Activated CD8-positive, alpha-beta memory T cell treated with anti-CD3 and anti-CD28 coated beads for 1 hour (primary cell): ENCODE results near the gene GRIPAP1.
"Not testable (repeated sequence)": the region's sequence is repeated elsewhere in the genome, so short reads cannot be mapped to it uniquely, and the experiment has no call there.

Experiments used
- DNase-seq, 2 donors: peaks; one replicate each; pipeline ENCODE4 v3.0.0-alpha.2; 2020; ENCODE audit warnings: low read depth in 1 of 2; ENCODE audit errors: extremely low read depth in 1 of 2

GRIPAP1 gene

DNA sequence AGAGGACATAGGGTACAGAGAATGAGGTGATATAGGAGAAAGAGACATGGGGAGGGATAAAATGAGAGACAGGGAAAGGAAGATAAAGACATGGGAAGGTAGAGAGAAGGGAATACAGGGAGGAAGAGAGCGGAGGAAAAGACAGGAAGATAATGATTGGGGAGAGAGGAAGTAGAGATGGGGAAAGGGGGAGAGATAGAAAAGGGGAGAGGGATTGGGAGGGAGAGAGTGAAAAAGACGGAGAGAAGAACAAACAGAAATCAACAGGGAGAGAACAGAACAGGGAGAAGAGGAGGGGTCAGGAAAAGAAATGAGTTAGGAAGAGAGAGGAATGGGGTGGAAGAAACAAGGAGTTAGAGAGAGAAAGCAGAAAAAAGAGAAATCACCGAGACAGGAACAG lies 4.6 kb downstream of the GRIPAP1 start:
- no peak for DNase-seq

DNA sequence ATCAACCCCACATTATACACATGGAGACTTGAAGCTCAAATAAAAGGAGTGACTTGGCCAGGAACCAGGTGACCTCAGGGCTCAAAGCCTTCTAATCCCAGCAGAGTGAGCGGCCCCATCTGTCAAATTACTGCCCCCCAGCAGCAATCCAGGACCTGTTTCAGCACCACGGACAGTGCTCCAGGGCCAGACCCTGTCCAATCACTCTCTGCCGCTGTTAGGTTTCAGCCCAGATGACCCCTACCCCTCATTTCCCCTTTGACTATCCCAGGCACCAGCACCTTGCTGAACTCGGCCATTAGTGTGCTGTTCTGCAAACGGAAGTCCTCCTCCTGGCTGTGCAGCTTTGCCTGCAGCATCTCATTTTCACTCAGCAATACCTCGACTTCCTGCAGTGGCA lies 5.1 kb downstream of the GRIPAP1 start:
- DNase-seq: no peak

DNA sequence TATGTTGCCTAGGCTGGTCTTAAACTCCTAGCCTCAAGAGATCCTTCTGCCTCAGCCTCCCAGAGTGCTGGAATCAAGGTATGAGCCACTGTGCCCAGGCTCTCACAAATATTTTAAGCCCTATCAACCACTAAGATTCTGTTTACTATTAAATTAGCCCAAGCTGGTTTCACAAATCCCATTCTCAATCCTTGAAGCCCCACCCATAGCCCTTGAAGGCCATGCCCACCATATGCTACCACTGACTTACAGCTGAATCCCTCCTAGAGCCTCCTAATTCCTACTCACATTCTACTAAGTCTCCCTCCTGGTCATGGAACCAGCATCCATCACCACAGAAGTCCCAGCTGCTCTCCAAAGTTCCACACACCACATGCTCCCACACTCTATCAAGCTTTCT lies 9.7 kb downstream of the GRIPAP1 start:
- no peak for DNase-seq

DNA sequence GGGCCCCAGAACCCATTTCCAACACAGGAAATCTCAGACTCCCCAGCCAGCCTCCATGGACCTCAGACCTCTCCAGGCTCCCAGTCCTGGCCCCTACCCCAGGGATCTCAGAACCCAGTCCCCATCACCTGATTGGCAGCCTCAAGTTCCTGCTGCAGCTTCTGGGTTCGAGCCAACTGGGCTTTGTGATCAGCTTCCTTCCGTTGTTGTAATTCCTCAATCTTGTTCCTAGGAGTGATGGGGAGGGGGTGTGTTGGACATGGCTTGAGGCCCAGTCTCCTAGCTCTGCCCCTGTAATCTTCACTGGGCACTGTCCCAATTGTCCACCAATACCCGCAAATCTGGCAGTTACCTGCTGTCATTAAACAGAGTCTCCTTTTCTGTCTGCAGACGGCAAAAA lies 12.6 kb downstream of the GRIPAP1 start:
- no peak for DNase-seq

DNA sequence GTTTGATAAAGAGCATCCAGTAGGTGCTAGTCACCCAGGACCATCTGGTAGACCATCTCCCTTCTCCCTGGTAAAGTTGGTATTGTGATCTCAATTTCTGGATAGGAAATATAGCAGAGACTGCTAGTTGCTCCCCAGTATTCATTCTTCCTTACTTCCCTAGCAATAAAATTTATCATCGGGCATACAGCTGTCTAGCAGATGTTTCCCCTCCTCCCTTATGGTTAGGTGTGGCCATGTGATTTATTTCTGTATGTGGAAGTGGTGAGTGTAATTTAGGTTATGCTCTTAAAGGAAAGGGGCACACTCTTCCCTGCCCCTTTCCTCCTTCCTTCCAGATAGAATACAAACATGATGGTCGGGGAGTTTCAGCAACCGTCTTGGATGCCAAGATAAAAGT lies 18.2 kb downstream of the GRIPAP1 start:
- DNase-seq: no peak

DNA sequence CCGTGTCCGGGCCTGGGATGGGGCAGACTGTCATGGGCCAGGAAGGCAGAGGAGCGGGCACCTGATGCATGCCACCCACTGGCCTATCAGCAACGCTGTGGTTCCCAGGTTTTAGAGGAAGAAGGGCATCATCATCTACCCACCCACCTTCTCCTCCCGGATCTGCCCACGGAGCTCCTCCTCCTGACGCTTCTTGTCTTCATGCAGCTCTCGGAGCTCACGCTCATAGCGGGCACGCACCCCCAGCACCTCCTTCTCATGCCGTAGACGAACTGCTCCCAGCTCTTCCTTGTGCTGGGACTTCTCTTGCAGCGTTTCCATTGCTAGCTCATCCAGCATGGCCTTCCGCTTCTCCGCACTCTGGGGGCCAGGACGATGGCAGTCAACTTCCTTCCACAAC lies 19.0 kb downstream of the GRIPAP1 start:
- no peak for DNase-seq

DNA sequence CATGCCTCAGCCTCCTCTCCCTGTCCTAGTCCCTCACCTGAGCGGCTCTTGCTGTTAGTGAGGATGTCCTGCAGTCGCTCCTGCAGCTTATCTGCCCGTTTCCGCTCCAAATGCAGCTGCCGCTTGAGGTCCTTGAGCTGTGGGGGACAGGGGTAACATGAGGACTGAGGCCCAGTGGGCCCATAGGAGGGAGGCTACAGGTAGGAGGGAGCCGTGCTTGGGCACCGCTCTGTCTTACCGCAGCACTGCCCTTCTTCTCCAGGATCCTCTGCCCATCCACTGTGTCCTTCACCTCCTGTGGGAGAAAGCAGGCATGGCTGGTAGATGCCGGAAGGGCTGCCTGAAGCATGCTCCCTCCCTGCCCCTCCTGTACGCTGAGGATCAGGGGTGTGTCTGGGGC lies 20.9 kb downstream of the GRIPAP1 start:
- DNase-seq: no peak

DNA sequence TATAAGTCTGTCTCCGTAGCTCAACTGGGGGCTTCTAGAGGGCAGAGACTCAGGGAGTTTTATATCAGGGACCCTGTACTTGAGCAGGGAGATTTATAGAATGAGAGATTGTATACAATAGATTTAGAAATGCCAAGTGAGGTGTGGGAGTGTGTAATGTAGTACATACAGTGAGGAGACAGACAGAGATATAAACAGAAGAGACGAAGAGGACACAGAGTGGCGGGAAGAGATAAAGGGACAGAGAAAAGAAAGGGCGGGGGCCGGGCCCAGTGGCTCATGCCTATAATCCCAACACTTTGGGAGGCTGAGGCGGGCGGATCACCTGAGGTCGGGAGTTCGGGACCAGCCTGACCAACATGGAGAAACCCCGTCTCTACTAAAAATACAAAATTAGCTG lies 21.7 kb downstream of the GRIPAP1 start:
- not testable (repeated sequence) for DNase-seq

DNA sequence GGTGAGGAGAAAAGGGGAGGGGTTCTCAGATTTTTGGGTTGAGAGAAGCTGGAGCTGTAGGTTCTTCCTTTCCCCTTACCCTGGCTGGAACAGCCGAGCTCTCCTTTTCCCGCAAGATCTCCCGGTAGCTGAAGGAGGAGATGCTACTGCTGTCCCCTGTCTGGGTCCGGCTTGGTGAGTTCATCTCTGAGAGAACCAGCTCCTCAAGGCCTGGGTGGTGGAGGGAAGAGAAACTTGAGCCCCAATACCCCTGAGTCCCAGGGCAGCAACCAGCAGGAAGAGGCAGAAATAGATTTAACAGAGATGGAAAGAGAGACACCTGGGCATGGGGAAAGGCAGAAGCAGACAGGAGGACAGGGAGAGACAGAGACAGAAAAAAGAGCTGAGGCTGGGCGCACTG lies 23.8 kb downstream of the GRIPAP1 start:
- no peak for DNase-seq

DNA sequence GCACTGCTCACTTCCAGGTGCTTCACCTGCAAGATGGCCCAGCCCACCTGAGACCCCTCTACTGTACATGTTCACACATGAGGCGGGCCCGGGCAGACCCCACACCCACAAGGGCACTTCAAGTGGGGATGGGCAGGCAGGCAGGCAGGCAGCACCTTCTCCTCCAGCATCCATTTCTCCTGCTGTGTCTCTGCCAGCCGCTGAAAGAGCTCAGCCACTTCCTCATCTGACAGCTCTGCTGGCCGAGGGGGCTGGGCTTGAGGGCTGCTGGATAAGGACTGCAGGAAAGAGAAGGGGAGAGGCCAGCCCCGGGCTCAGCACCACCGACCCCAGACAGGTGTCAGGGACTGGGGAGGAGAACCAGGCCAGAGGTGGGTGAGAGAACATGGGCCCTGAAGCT lies 26.0 kb downstream of the GRIPAP1 start:
- DNase-seq: no peak

DNA sequence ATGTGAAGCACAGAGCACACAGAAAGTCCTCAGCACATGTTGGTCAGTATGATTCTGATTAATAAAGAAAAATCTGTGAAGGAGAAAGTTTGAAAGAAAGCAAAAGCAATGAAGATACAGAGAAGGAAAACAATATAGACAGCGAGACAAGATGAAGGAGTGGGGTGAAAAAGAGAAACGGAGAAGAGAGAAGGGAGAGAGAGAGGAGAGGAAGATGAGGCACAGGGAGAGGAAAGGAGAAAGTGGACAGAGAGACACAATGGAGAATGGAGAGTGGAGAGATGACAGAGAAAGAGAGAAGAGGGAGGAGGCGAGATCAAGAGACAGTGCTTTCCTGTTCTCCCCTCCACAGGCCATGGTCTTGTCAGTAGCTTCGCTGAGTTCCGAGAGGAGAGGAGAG lies 26.5 kb downstream of the GRIPAP1 start:
- DNase-seq: no peak

DNA sequence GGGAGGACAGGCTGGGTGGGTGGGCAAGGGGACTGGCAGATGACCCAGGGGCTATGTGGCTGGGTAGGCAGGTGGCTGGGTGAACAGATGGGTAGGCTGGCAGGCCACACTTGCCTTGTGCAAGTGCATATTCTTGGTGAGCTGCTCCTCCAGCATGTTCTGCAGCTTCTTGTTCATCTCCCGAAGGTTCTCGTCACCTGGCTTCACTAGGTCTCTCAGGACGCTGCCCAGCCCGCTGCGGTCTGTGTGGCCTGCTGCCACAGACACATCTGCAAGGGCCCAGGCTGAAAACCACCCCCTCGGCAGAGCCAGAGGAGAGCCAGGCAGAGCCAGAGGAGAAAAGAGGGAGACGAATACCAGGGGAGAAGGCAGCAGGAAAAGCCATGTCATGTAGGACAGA lies 27.0 kb downstream of the GRIPAP1 start:
- DNase-seq: no peak

DNA sequence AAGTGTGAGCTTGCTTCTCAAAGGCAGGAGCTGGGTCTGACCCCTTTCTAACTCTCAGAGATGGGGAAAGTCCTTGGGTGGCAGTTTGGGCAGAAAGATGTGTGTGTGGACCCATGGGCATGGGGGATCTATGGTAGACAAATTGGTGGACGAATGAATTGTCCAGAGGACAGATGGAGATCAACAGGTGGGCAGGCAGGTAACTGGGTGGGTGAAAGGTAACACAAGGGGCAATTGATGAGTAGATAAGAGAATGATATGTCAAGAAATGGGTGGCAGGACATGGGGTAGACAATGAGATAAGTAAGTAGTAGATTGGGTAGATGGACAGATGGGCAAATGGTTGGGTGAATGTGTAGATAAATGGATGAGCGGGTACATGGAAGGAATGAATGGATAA lies 27.5 kb downstream of the GRIPAP1 start:
- DNase-seq: no peak

DNA sequence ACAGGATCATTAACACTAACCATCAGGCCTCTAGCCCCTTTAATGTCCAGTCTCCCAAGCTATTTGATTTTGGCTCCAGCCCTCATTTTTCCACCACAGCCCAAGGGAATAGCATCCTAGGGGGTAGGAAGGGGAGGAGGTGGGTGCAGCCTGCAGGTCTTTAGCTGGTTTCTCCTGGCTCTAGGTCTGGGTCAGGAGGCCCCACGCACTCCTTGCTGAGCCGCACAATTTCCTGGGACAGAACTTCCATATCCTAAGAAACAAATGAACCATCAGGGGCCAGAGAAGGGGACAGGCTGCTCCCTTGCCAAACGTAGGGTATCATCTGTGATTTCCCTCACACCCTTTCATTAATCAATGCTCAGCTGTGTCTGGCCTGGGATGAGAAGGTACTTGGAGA lies 28.0 kb downstream of the GRIPAP1 start:
- no peak for DNase-seq

DNA sequence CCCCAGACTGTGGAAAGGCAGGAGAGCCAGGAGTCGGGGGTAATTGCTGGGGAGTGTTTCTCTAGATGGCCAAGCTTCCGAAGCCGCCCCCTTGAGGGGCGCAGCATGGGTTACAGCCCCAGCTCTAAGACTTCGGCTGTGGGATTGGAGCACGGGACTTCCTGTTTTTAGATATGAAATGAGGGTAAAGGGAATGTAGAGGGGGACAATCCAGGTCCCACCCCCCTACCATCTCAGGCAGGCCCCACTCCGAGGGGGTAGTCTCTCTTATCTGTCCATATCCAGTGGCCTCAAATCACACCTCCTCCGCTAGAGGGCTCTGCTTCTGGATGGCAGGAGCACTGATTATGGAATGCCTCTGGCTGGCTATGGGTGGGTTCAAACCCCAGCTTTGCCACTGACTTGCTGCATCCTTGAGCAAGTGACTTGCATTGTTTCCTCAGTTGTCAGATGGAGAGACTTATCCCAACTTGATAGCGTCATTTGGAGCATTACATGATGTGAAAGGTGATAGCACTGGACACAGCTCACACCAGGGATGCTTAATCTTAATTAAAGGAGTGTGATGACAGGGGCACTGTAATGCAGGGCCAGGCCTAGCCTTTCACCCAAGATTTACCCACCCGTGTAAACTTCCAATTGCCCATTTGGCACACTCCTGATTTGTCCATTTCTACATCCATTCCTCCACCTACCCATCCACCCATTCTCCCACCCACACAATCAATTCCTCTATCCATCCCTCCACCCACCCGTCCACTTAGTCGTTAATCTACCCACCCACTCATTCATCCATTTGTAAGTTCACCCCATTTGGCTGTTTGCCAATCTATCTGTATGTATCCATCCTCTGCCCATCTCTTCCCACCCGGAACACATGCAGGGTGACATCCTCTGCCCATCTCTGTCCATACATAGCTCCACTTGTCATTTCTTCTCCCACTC lies 29.6 kb downstream of the GRIPAP1 start:
- no peak for DNase-seq

DNA sequence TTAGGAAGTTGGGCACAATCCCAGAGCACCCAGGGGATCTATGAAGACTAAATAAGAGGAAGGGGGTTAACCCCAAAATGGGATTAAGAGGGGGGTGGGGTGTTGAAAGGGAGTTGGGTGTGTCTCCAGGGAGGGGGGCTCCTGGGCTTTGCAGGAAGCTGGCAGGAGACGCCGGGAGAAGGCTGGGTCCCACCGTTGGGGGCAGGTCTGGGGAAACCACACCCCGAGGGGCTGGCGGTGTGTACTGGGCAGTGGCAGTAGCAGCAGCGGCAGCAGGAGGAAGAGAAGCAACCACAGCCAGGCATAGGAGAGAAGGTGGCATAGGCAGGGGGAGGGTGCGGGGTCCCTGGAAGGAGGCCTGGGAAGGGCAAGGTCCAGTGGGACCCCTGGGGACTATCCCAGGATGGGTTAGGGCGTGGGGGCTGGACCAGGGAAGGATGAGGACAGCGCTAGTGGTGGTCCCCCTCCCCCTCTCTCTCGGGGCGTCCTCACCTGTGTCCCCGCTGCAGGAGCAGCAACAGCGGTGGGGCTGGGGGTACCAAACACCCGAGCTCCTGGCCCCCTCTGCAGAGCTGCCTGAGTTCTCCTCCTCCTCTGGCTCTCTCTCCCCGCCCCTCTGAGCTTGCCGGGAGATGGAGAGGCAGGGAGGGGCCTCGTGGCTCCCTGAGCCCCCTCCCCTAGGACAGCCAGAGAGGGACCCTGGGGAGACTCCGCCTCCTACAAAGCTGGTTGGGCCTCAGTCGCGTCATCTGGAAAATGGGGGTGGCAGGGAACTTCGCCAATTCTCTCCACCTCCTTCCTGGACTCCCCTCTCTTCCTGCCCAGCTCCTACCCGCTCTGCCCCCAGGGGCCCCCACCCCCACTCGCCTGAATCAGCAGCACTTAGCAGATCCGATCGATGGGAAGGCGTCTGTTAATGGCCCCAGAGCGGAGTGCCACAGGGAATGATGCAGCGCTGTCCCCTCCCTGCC lies 30.5 kb downstream of the GRIPAP1 start, which contains the start of gene KCND1:
KCND1 (minus strand) TSS at position 596 of the 971 bp plus-strand sequence. CDS start 1,573 bp downstream, outside the sequence.
- DNase-seq: no peak

DNA sequence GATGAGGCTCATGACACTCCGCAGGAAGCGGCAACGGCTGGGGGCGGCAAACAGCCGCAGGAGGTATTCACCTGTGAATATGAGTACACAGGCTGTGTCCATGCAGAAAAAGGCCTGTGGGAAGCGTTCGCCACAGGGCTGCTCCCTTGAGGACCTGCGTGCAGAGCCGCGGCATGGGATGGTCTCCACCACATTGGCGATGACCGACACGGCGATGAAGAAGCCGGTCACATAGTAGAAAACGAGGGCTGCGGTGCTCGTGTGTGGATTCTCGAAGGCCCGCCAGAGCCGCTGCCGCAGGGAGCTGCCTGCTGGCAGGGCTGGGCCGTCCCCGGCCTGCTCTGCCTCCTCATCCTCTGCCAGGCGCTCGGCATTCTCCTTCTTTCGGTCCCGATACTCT lies 32.6 kb downstream of the GRIPAP1 start:
- DNase-seq: no peak

DNA sequence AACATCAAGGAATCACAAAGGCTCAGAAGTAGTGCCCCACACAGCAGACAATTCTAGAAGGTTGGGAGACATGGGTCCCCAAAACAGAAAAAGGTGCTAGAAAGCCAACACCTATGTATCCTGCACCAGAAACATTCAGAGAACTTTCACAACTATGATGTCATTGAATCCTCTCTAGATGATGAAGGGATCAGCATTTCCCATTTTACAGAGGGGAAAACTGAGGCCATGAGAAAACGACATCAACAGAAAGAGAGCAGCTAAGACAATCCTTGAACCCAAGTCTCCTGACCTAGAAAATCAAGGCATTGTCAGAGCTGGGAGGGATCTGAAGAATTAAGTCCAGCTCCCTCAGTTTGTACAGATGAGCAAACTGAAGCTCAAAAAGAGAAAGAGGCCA lies 33.7 kb downstream of the GRIPAP1 start:
- DNase-seq: no peak

DNA sequence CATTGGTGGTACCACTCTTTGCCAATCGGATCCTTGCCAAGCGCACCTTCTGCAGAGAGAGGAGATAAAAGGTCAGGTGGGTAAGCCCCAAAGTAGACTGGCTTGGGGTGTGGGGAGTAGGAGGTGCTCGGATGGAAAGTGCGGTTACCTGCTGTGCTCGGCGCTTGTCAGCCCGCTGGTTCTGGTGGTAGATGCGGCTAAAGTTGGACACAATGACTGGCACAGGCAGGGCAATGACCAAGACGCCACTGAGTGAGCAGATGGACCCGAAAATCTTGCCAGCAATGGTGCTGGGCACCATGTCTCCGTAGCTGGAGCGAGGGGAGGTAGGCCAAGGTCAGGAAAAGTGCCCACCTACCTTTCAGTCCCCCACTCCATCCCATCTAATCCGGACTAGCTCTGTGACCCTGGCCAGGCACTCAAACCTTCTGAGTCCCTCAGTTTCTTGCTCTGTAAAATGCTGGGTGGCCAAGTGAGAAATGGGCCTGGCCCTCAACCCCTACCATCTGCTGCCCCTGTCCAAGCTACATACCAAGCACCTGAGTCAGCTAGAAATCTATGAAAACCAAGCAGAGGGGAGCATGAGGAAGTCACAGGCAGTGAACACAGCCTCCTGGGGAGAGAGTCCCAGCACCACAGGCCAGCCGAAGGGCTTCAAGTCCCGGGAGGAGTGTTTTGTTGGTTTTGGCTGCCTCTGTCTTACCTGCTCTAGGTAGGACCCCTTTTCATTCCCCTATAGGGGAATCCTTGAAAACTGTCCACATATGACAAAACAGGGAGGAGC lies 35.1 kb downstream of the GRIPAP1 start:
- no peak for DNase-seq

DNA sequence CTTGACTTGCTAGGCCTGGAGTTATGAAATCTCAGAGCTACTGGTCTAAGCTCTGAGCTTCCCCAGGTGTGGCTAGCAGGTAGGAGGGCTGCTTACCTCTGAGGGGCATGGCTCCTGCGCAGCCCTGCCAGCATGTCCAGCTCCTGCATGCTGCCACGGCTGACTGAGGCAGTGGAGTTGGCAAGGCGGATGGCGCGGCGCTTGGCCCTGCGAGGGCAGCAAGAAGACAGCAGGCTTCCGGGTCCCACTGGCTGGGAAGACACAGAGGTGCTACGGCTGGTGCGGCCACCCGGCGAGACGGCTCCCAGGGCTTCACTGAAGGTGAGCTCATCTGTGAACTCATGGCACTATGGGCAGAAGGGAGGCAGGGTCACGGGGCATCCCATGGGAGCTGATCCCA lies 36.1 kb downstream of the GRIPAP1 start:
- DNase-seq: no peak

DNA sequence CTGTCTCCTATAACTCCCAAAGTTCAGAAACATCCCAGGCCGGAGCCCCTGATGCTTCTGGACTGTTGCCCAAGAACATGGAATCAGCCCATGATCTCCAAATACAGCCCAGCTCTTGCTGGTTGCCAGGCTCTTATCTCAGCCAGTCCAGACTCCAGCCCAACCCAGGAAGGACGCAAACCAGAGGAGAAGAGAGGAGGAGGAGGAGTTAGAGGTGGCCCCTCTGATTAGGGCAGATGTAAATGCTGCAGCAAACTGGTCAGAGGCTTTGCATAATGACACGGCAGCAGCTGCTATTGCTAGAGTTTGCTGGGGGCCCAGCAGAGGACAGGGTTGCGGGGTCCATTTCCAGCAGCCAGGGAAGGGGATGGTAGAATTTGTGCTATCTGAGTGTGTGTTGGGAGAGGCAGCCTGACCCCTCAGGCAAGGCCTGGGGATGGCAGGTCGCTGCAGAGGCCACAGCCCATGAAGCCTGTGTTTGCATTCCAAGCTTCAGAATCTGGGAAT lies 40.4 kb downstream of the GRIPAP1 start:
- no peak for DNase-seq
